H9 (cell line): ENCODE results near the gene CYP26A1. TPM values are rescaled to one million over a fixed set of nuclear protein-coding genes. Genes with fewer than 3 reads are reported as not detected.

ENCODE experiments used
- DNase-seq: peaks from one replicate; pipeline ENCODE4 v3.0.0-alpha.2; 2017
- H2AFZ ChIP-seq: one replicate; pipeline ENCODE4 v1.6.1; 2013; ENCODE audit warnings: mild to moderate bottlenecking, low read length, control low read depth, moderate library complexity
- H2AK5ac ChIP-seq: 2 replicates; pipeline ENCODE4 v1.6.1; 2013; ENCODE audit warnings: low read length, control low read depth, mixed read lengths; ENCODE audit not compliant: insufficient read length
- H2BK120ac ChIP-seq: one replicate; pipeline ENCODE4 v1.6.1; 2013; ENCODE audit warnings: low read depth, mild to moderate bottlenecking, low read length, control low read depth, inconsistent platforms; ENCODE audit not compliant: poor library complexity, severe bottlenecking
- H2BK12ac ChIP-seq: 2 replicates; pipeline ENCODE4 v1.6.1; 2013; ENCODE audit warnings: low read length, control low read depth, mixed read lengths, low read depth; ENCODE audit not compliant: insufficient read length
- H2BK15ac ChIP-seq: 2 replicates; pipeline ENCODE4 v1.6.1; 2013; ENCODE audit warnings: low read depth, low read length, control low read depth
- H2BK20ac ChIP-seq: one replicate; pipeline ENCODE4 v1.6.1; 2013; ENCODE audit warnings: low read depth, mild to moderate bottlenecking, low read length, control low read depth, inconsistent platforms; ENCODE audit not compliant: poor library complexity, severe bottlenecking
- H2BK5ac ChIP-seq: 2 replicates; pipeline ENCODE4 v1.6.1; 2013; ENCODE audit warnings: low read length, control low read depth, mixed read lengths; ENCODE audit not compliant: insufficient read length
- H3K14ac ChIP-seq: 2 replicates; pipeline ENCODE4 v1.6.1; 2013; ENCODE audit warnings: low read length, control low read depth; ENCODE audit not compliant: insufficient read depth
- H3K18ac ChIP-seq: 2 replicates; pipeline ENCODE4 v1.6.1; 2013; ENCODE audit warnings: low read depth, mild to moderate bottlenecking, mixed read lengths, low read length, control low read depth; ENCODE audit not compliant: insufficient read length
- H3K23ac ChIP-seq: 2 replicates; pipeline ENCODE4 v1.6.1; 2013; ENCODE audit warnings: low read length, control low read depth, mixed read lengths, low read depth; ENCODE audit not compliant: insufficient read length
- H3K23me2 ChIP-seq: 2 replicates; pipeline ENCODE4 v1.6.1; 2013; ENCODE audit warnings: low read depth, mild to moderate bottlenecking, mixed read lengths, low read length, control low read depth; ENCODE audit not compliant: insufficient read length, poor library complexity, severe bottlenecking
- H3K27ac ChIP-seq: 2 replicates; pipeline ENCODE4 v1.5.1; 2013; ENCODE audit warnings: low read length, control low read depth, mixed read lengths, low read depth; ENCODE audit not compliant: insufficient read length
- H3K27me3 ChIP-seq: 2 replicates; pipeline ENCODE4 v1.6.1; 2013; ENCODE audit warnings: low read length, control low read depth, inconsistent platforms; ENCODE audit not compliant: insufficient read depth
- H3K4ac ChIP-seq: 2 replicates; pipeline ENCODE4 v1.6.1; 2013; ENCODE audit warnings: low read depth, mild to moderate bottlenecking, control low read depth, inconsistent platforms, low read length, moderate library complexity
- H3K4me1 ChIP-seq: 2 replicates; pipeline ENCODE4 v1.6.1; 2013; ENCODE audit warnings: low read length, control low read depth, inconsistent platforms; ENCODE audit not compliant: insufficient read depth
- H3K4me2 ChIP-seq: 2 replicates; pipeline ENCODE4 v1.6.1; 2013; ENCODE audit warnings: low read length, control low read depth, mixed read lengths; ENCODE audit not compliant: insufficient read length, insufficient read depth
- H3K56ac ChIP-seq: 2 replicates; pipeline ENCODE4 v1.6.1; 2013; ENCODE audit warnings: low read depth, mild to moderate bottlenecking, mixed read lengths, low read length, control low read depth; ENCODE audit not compliant: insufficient read length
- H3K79me1 ChIP-seq: 2 replicates; pipeline ENCODE4 v1.6.1; 2013; ENCODE audit warnings: low read depth, mild to moderate bottlenecking, moderate library complexity, low read length, control low read depth, inconsistent platforms; ENCODE audit not compliant: insufficient read depth, poor library complexity, severe bottlenecking
- H3K79me2 ChIP-seq: 2 replicates; pipeline ENCODE4 v1.6.1; 2013; ENCODE audit warnings: low read length, control low read depth, inconsistent platforms; ENCODE audit not compliant: insufficient read depth
- H3K9ac ChIP-seq: 2 replicates; pipeline ENCODE4 v1.6.1; 2013; ENCODE audit warnings: low read length, control low read depth, mixed read lengths; ENCODE audit not compliant: insufficient read length; ENCODE audit errors: extremely low read depth
- H3K9me3 ChIP-seq: one replicate; pipeline ENCODE4 v1.6.1; 2013; ENCODE audit warnings: low read depth, low read length, inconsistent platforms; ENCODE audit not compliant: control insufficient read depth
- H3T11ph ChIP-seq: one replicate; pipeline ENCODE4 v1.6.1; 2013; ENCODE audit warnings: mild to moderate bottlenecking, low read length, control low read depth, inconsistent platforms
- H4K20me1 ChIP-seq: one replicate; pipeline ENCODE4 v1.6.1; 2013; ENCODE audit not compliant: control insufficient read depth, insufficient read length, insufficient read depth
- H4K5ac ChIP-seq: 2 replicates; pipeline ENCODE4 v1.6.1; 2013; ENCODE audit warnings: low read depth, mild to moderate bottlenecking, mixed read lengths, low read length, control low read depth; ENCODE audit not compliant: insufficient read length
- H4K8ac ChIP-seq: replicated peaks from 2 replicates; pipeline ENCODE4 v1.6.1; 2013; ENCODE audit warnings: low read length, control low read depth, mixed read lengths, low read depth; ENCODE audit not compliant: insufficient read length
- H4K91ac ChIP-seq: 2 replicates; pipeline ENCODE4 v1.6.1; 2013; ENCODE audit warnings: low read depth, mild to moderate bottlenecking, moderate library complexity, mixed read lengths, low read length, control low read depth; ENCODE audit not compliant: insufficient read length
- H3K27ac Mint-ChIP-seq, 3 experiments: 2 replicates in 2 of 3; 3 replicates in 1 of 3; pipeline ENCODE4 v1.8.0; 2020 to 2021; ENCODE audit warnings: mixed read lengths in 3 of 3, mild to moderate bottlenecking in 1 of 3, moderate library complexity in 1 of 3
- H3K27me3 Mint-ChIP-seq: 2 replicates; pipeline ENCODE4 v1.8.0; 2021; ENCODE audit warnings: low read depth, mild to moderate bottlenecking, moderate library complexity, mixed read lengths
- H3K36me3 Mint-ChIP-seq, 3 experiments: 2 replicates in 2 of 3; 3 replicates in 1 of 3; pipeline ENCODE4 v1.8.0; 2020 to 2021; ENCODE audit warnings: low read depth in 3 of 3, mixed read lengths in 3 of 3; ENCODE audit not compliant: insufficient read depth in 1 of 3
- H3K4me1 Mint-ChIP-seq, 2 experiments: 2 replicates each; pipeline ENCODE4 v1.8.0; 2020; ENCODE audit warnings: mixed read lengths in 2 of 2
- H3K4me3 Mint-ChIP-seq, 2 experiments: 2 replicates in 1 of 2; 3 replicates in 1 of 2; pipeline ENCODE4 v1.8.0; 2020 to 2021; ENCODE audit warnings: mild to moderate bottlenecking in 2 of 2, mixed read lengths in 2 of 2, moderate library complexity in 1 of 2
- H3K9me3 Mint-ChIP-seq, 2 experiments: 2 replicates in 1 of 2; 3 replicates in 1 of 2; pipeline ENCODE4 v1.8.0; 2020; ENCODE audit warnings: mild to moderate bottlenecking in 2 of 2, mixed read lengths in 2 of 2, moderate library complexity in 1 of 2
- CTCF ChIP-seq: fragments of 200-600 bp; sonication (generic); conservative IDR thresholded peaks from 3 replicates; pipeline ENCODE4 v1.8.0; 2021; ENCODE audit warnings: antibody characterized with exemption, mild to moderate bottlenecking
- WGBS: extraction: QIAGEN DNeasy Blood & Tissue Kit; methylation state at CpG from one replicate; pipeline ENCODE4 v1.1.7; 2013; ENCODE audit warnings: missing lambda C conversion rate, low lambda C conversion rate, mixed read lengths; ENCODE audit not compliant: insufficient read length; ENCODE audit errors: extremely low coverage; 5-methylcytosine and 5-hydroxymethylcytosine counted together
- total RNA-seq: library from RNA; stranded (reverse); gene quantifications from 2 replicates; pipeline ENCODE4 v1.2.1, GENCODE V29; 2021

The CYP26A1 gene
- total RNA-seq, 1 experiment from 2014 or later, result 72.1 TPM

DNA sequence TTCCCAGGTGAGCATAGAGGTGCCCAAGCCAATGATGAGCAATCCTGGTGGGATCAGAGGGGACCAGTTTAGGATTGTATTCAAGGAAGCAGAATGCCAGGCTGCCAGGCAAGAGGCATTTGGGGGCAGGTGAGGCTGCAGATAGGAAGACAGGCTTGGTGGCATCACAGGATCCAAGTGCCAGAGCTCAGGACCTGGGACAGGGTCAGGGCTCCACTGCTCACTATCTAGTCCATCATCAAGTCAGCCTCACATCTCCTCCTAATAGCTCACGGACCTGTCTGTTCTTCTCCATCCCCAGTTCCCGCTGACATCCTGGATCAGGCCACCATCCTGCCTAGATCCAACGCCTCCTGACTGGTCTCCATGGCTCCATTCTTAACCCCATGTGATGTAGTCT, 47.6 kb downstream of the CYP26A1 start:
- no peak overlapping the region for H3K18ac ChIP-seq
- Mint-ChIP-seq H3K9me3 (peaks cover 9 to 10% of the 10 kb centered on the region in 2 experiments), H3K4me3 (no peak overlapping the region), H3K36me3 (peaks cover 9 to 13% (median 10%) of the 10 kb centered on the region in 3 experiments), H3K27ac (no peak overlapping the region), H3K4me1 (peaks cover 3% of the 10 kb centered on the region in 2 experiments; a peak in 3 of 4 replicates), H3K27me3 (peaks cover 2% of the 10 kb centered on the region)
- no peaks in the 10 kb centered on the region for H3K79me2 ChIP-seq
- H2AFZ ChIP-seq, result no peak overlapping the region
- no peak overlapping the region for H2BK20ac ChIP-seq
- H3K4me1 ChIP-seq, result no peaks in the 10 kb centered on the region
- H3K23me2 ChIP-seq, result no peaks in the 10 kb centered on the region
- TF ChIP-seq CTCF, result no peak
- H4K8ac ChIP-seq, result no peak overlapping the region
- no peaks in the 10 kb centered on the region for H3K79me1 ChIP-seq
- H3K4me2 ChIP-seq, result no peak overlapping the region
- no peak overlapping the region for H3T11ph ChIP-seq
- H2BK5ac ChIP-seq, result no peak overlapping the region
- no peak overlapping the region for H3K4ac ChIP-seq
- no CpG with 5 or more reads among the region's 3 CpGs for WGBS
- H3K27ac ChIP-seq, result no peak overlapping the region
- H4K5ac ChIP-seq, result no peak overlapping the region
- no peak overlapping the region for H3K23ac ChIP-seq
- no peak overlapping the region for H2BK12ac ChIP-seq
- DNase-seq, result no peak
- H2AK5ac ChIP-seq, result no peak overlapping the region
- no peaks in the 10 kb centered on the region for H3K27me3 ChIP-seq
- no peak overlapping the region for H3K14ac ChIP-seq
- H4K20me1 ChIP-seq, result no peaks in the 10 kb centered on the region
- no peaks in the 10 kb centered on the region for H3K9me3 ChIP-seq
- H2BK15ac ChIP-seq, result no peak overlapping the region
- H2BK120ac ChIP-seq, result no peak overlapping the region
- H3K9ac ChIP-seq, result no peak overlapping the region
- no peak overlapping the region for H3K56ac ChIP-seq
- no peak overlapping the region for H4K91ac ChIP-seq
